ENCODE results near the gene GALNT4.

Gene GALNT4

DNA sequence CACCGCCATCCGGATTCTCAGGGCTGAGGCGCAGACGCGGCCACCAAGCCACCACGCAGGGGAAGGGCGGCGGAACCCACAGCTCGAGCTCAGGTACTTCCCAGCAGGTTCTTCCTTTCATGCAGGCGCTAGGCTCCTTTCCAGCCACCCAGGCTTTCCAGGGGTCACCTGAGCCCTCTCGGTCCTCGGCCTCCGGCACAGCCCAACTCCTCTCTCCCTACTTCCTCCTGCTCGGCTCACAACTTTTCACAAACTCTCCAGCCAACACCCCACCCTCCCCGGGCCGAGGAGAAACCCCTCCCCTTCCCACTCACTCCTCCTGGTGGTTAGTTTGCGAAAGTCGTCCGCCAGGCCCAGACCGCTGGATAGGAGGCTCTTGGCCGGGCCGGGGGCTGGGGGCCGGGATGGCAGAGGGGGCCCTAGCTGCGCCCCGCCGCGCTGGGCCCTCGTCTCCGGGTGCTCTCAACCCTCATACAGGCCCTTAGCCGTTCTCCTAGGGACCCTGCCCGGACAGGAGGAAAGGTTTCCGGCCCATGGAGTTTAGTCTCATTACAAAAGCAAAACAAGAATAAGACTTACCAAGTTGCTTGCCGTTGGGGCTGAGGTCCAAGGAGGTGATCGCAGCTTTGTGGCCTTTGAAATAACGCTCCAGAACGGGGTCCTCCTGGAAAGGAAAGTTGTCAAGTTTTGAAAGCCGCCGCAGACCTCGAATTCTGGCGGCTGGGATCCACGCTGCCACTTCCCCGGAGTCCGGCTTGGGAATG is at the start of gene GALNT4:
Gene GALNT4, minus strand, starts transcription at position 256 of the 764 bp plus-strand sequence. Its CDS starts 247 bp downstream, at position 9.
- peak within 1 kb of the TSS; percentile 94 for H3K4me3 ChIP-seq (replicated peaks; ENCODE audit: low read depth, low read length)
- peak; percentile 62 for TF ChIP-seq CTCF (IDR thresholded peaks at IDR 0.05; ENCODE audit: low read length, missing control alignments)
- DNase-seq (ENCODE audit: low read depth) = peak; percentile 90

GRCh38 chr12:89573051-89573810 is 48.6 kb upstream of the GALNT4 start:
- DNase-seq (ENCODE audit: low read depth) = no peak
- no peak for TF ChIP-seq CTCF (IDR thresholded peaks at IDR 0.05; ENCODE audit: low read length, missing control alignments)
- H3K4me3 ChIP-seq (replicated peaks; ENCODE audit: low read depth, low read length) = no peak overlapping the region

GRCh38 chr12:89571491-89572195 is 47.0 kb upstream of the GALNT4 start:
- H3K4me3 ChIP-seq (replicated peaks; ENCODE audit: low read depth, low read length) = no peak overlapping the region
- peak; percentile 42 for DNase-seq (ENCODE audit: low read depth)
- no peak for TF ChIP-seq CTCF (IDR thresholded peaks at IDR 0.05; ENCODE audit: low read length, missing control alignments)

DNA sequence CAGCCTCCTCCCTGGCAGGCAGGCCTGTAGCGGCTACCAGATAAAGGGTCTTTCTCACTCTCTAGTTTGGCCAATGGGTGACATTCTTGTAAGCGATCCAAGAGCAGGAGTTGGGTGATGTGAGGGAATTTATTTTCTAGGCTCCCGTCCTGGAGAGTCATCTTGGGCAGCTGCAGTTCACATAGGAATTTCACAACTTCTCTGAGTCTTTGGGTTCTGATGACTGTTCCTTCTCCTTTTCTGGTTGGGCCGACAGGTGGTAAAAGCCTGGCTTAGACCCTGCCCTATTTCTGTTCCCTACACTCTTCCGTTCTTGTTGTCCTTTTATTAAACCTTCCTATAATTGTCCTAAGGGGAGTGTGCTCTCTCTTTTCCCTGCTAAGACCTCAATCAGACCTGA is 43.9 kb upstream of the GALNT4 start:
- H3K4me3 ChIP-seq (replicated peaks; ENCODE audit: low read depth, low read length) = no peak overlapping the region
- DNase-seq (ENCODE audit: low read depth) = no peak
- no peak for TF ChIP-seq CTCF (IDR thresholded peaks at IDR 0.05; ENCODE audit: low read length, missing control alignments)

DNA sequence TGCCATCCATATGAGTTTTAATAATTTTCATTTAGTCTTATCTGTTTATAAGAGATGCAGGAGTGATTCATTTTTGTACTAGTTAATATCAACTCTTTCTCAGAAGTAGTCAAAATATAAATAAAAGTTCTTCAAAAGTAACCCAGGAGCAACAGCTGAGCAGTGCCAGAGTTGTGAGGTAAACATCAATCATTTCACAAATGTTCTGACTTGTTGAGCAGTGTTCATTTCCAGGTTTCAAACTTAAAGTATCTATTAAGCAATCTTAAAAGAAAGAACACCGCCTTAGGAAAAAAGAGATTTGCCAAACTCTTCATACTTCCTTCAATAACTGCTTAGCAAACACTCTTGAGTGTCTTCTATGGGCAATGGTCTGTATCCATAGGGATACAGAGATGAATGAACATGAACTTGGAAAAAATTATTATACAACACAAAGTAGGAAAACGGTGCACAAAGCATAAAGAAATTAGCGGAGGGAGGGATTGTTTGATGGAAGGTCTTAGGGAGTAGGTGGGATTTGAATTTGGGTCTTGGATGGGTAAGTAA is 43.2 kb upstream of the GALNT4 start:
- TF ChIP-seq CTCF (IDR thresholded peaks at IDR 0.05; ENCODE audit: low read length, missing control alignments) = no peak
- no peak overlapping the region for H3K4me3 ChIP-seq (replicated peaks; ENCODE audit: low read depth, low read length)
- no peak for DNase-seq (ENCODE audit: low read depth)

DNA sequence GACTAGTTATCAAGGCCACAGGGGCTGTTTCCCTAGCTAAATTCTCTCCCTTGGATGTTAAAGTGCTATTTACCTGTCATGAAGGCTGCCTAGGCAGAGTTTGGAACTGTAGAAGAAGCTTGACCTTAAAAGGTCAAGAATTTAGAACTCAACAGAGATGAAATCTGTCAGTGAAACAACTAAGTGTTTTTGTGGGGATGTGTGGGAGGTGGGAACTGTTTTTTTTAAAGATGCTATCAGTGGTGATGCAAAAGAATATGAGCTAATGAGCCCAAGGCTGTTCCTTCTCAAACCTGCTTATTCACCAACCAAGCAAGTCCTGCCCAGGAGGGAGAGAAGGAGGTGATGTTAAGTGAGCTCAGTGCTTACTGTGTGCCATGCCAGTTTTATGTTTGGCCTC is 42.0 kb upstream of the GALNT4 start:
- TF ChIP-seq CTCF (IDR thresholded peaks at IDR 0.05; ENCODE audit: low read length, missing control alignments) = no peak
- peak; percentile 49 for DNase-seq (ENCODE audit: low read depth)
- H3K4me3 ChIP-seq (replicated peaks; ENCODE audit: low read depth, low read length) = no peak overlapping the region
